B cell (primary cell): Measurements from ENCODE around the gene CDC42BPA. TPM values are rescaled to one million over a fixed set of nuclear protein-coding genes. Genes with fewer than 3 reads are reported as not detected.

Experiments
- ATAC-seq: fragments of 200-7000 bp; cut with Tn5 transposase; one replicate; pipeline ENCODE4 v1.10.0; 2021; ENCODE audit warnings: low read depth, mild to moderate bottlenecking, moderate number of reproducible peaks, moderate library complexity
- CTCF ChIA-PET: fragments of 350-600 bp; sonication (Branson Sonifier 250); formaldehyde crosslinking; loops from one replicate; lab custom pipeline; 2021; ENCODE audit warnings: antibody characterized with exemption, inconsistent platforms; lab: Charles Lee
- POLR2A ChIA-PET: fragments of 350-600 bp; sonication (Branson Sonifier 250); formaldehyde crosslinking; loops from one replicate; lab custom pipeline; 2021; ENCODE audit warnings: antibody characterized with exemption; lab: Charles Lee
- DNase-seq: peaks from one replicate; pipeline ENCODE4 v3.0.0; 2013
- H2AFZ ChIP-seq: 2 replicates; pipeline ENCODE4 v1.6.1; 2012; ENCODE audit warnings: mild to moderate bottlenecking, low read depth, low read length; ENCODE audit not compliant: insufficient read depth, poor library complexity, severe bottlenecking
- H3K27ac ChIP-seq, 2 donors: 1 replicate in 1 of 2; 2 replicates in 1 of 2; pipeline ENCODE4 v1.5.1; 2012 to 2013; ENCODE audit warnings: low read length in 2 of 2, mild to moderate bottlenecking in 2 of 2, moderate library complexity in 1 of 2
- H3K27me3 ChIP-seq, 4 experiments: fragments of 200-600 bp in 1 of 4; sonication (generic) in 1 of 4; replicated peaks in 1 of 4; 1 replicate in 2 of 4; 2 replicates in 2 of 4; pipeline versions ENCODE4 v1.6.1 to v1.7.0; 2013 to 2016; ENCODE audit warnings: low read length in 3 of 4, mild to moderate bottlenecking in 2 of 4, mixed read lengths in 1 of 4, moderate library complexity in 1 of 4; ENCODE audit not compliant: insufficient read depth in 4 of 4, control insufficient read depth in 3 of 4; ENCODE audit errors: control extremely low read depth in 1 of 4
- H3K36me3 ChIP-seq, 2 experiments: replicated peaks in 1 of 2; 1 replicate in 1 of 2; 2 replicates in 1 of 2; pipeline versions ENCODE4 v1.6.1 to v1.7.1; 2013; ENCODE audit warnings: low read length in 1 of 2; ENCODE audit not compliant: insufficient read depth in 2 of 2, control insufficient read depth in 1 of 2; ENCODE audit errors: control extremely low read depth in 1 of 2, extremely low read depth in 1 of 2
- H3K4me1 ChIP-seq, 2 donors: fragments of 200-600 bp in 1 of 2; sonication (generic) in 1 of 2; 1 replicate in 1 of 2; 2 replicates in 1 of 2; pipeline versions ENCODE4 v1.5.1 to v1.6.1; 2013 to 2017; ENCODE audit warnings: low read length in 2 of 2; ENCODE audit not compliant: control insufficient read depth in 2 of 2, insufficient read depth in 2 of 2
- H3K4me2 ChIP-seq: replicated peaks from 2 replicates; pipeline ENCODE3; 2012; ENCODE audit warnings: mild to moderate bottlenecking, low read depth, low read length; ENCODE audit not compliant: poor library complexity, severe bottlenecking
- H3K4me3 ChIP-seq, 5 experiments: fragments of 200-600 bp in 1 of 5; sonication (generic) in 1 of 5; 1 replicate in 3 of 5; 2 replicates in 2 of 5; pipeline versions ENCODE4 v1.5.1 to v1.7.0; 2011 to 2016; ENCODE audit warnings: low read length in 4 of 5, mild to moderate bottlenecking in 4 of 5, low read depth in 2 of 5, control low read depth in 1 of 5, moderate library complexity in 1 of 5; ENCODE audit not compliant: insufficient read depth in 1 of 5; ENCODE audit errors: control extremely low read depth in 1 of 5, extremely low read depth in 1 of 5
- H3K79me2 ChIP-seq: fragments of 200-600 bp; sonication (generic); one replicate; pipeline ENCODE4 v1.6.0; 2016; ENCODE audit warnings: low read length; ENCODE audit not compliant: control insufficient read depth, insufficient read depth
- H3K9ac ChIP-seq: fragments of 200-600 bp; sonication (generic); 2 replicates; pipeline ENCODE4 v1.6.1; 2017; ENCODE audit warnings: mild to moderate bottlenecking, low read length, moderate library complexity
- H3K9me3 ChIP-seq, 3 donors: one replicate each; pipeline versions ENCODE4 v1.6.1 to v1.7.1; 2013; ENCODE audit warnings: low read length in 2 of 3; ENCODE audit not compliant: control insufficient read depth in 2 of 3, insufficient read depth in 1 of 3; ENCODE audit errors: control extremely low read depth in 1 of 3
- H4K20me1 ChIP-seq: 2 replicates; pipeline ENCODE4 v1.6.0; 2012; ENCODE audit warnings: mild to moderate bottlenecking, low read length; ENCODE audit not compliant: insufficient read depth, control insufficient read depth, poor library complexity, severe bottlenecking
- H3K27ac Mint-ChIP-seq: one replicate; pipeline ENCODE4 v1.8.0; 2021; ENCODE audit warnings: mixed read lengths
- H3K27me3 Mint-ChIP-seq: one replicate; pipeline ENCODE4 v1.8.0; 2021; ENCODE audit warnings: mixed read lengths
- H3K4me1 Mint-ChIP-seq: one replicate; pipeline ENCODE4 v1.8.0; 2021; ENCODE audit warnings: mixed read lengths
- H3K4me3 Mint-ChIP-seq: one replicate; pipeline ENCODE4 v1.8.0; 2021; ENCODE audit warnings: mixed read lengths
- H3K9me3 Mint-ChIP-seq: one replicate; pipeline ENCODE4 v1.8.0; 2022; ENCODE audit warnings: mixed read lengths; ENCODE audit not compliant: insufficient read depth
- EZH2 ChIP-seq: IDR thresholded peaks from 2 replicates; pipeline ENCODE4 v1.6.1; 2012; ENCODE audit warnings: borderline replicate concordance, low read depth, mild to moderate bottlenecking, moderate library complexity, low read length; ENCODE audit not compliant: insufficient read depth, poor library complexity, severe bottlenecking
- WGBS: methylation state at CpG from one replicate; pipeline ENCODE4 v1.1.5; 2013; ENCODE audit warnings: missing lambda C conversion rate; ENCODE audit not compliant: insufficient coverage; 5-methylcytosine and 5-hydroxymethylcytosine counted together
- intact Hi-C: fragments of 100-400 bp; cut with micrococcal nuclease; formaldehyde crosslinking; loops from one replicate; pipeline ENCODE4 v1.10.0; 2022
- polyA plus RNA-seq: library from polyadenylated mRNA; depleted of rRNA; stranded (reverse); fragments of >200 nt; gene quantifications from 2 replicates; pipeline ENCODE4 v1.2.3, GENCODE V29; 2012
- total RNA-seq, 2 donors: library from RNA; stranded (reverse); fragments of 120-200 nt in 1 of 2; gene quantifications; 1 replicate in 1 of 2; 2 replicates in 1 of 2; pipeline versions ENCODE4 v1.2.3 to v1.2.4, GENCODE V29; 2013 to 2022
- TF ChIP-seq, protein P1 (sequence below): fragments of 200-600 bp; IDR thresholded peaks from one replicate; pipeline ENCODE4 v1.8.0; 2022; ENCODE audit warnings: antibody characterized with exemption, mild to moderate bottlenecking

CDC42BPA gene
- total and polyA plus RNA-seq, 2 donors (not counting 1 experiment from before 2014, with no cell fraction given): 0.04 to 0.69 TPM

DNA sequence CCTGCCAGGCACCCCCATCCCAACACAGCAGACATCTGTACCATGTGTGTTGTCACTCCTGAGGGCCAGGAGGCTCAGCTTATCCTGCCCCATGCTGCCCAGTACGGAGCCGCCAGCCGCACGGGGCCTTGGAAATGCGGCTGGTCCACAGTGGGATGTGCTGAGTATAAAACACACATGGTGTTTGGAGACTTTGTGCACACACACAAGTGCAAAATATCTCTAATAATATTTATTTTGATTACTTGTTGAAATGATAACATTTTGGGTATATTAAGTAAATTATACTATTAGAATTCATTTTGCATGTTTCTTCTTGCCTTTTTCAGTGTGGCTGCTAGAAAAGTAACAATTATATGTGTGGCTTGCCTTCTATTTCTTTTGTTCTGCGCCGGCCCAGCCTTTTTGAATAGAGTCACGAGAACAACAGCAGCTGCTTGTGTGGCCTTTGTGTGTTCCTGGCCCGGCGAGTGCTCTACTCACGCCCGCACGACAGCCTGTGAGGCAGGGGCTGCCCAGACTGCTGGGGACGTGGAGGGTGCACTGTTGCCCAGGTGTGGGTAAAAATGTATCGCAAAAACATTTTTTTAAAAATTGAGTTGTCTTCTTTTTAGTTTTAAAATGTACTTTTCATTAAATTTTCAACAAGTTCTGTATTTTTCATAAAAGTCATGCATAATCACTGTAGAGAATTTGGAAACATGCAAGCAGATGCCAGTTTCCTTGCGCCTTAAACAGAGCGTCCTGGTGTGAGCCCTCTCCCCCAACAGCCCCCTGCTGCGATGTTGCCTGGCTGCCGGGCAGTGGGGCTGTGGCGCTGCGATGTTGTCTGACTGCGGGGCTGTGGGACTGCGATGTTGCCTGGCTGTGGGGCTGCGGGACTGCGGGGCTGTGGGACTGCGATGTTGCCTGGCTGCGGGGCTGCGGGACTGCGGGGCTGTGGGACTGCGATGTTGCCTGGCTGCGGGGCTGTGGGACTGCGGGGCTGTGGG is 342.7 kb downstream of the CDC42BPA start:
- Histone ChIP-seq H3K79me2 (peaks cover 7% of the 10 kb centered on the region), H3K27ac (no peak overlapping the region), H3K4me2 (no peak overlapping the region), H2AFZ (no peak overlapping the region), H4K20me1 (peaks cover 41% of the 10 kb centered on the region), H3K9me3 (peaks cover 0 to 6% (median 4%) of the 10 kb centered on the region in 3 donors), H3K36me3 (peaks cover 0 to 44% of the 10 kb centered on the region in 2 experiments), H3K9ac (no peak overlapping the region), H3K4me1 (peaks cover 0 to 4% of the 10 kb centered on the region in 2 donors), H3K4me3 (no peak overlapping the region), H3K27me3 (no peaks in the 10 kb centered on the region)
- ATAC-seq (no peak), DNase-seq (no peak)
- Mint-ChIP-seq H3K27ac (no peak overlapping the region), H3K9me3 (no peaks in the 10 kb centered on the region), H3K4me1 (peaks cover 5% of the 10 kb centered on the region), H3K4me3 (no peak overlapping the region), H3K27me3 (no peaks in the 10 kb centered on the region)
- intact Hi-C loops: no loop called here
- TF ChIP-seq, protein P1, sequence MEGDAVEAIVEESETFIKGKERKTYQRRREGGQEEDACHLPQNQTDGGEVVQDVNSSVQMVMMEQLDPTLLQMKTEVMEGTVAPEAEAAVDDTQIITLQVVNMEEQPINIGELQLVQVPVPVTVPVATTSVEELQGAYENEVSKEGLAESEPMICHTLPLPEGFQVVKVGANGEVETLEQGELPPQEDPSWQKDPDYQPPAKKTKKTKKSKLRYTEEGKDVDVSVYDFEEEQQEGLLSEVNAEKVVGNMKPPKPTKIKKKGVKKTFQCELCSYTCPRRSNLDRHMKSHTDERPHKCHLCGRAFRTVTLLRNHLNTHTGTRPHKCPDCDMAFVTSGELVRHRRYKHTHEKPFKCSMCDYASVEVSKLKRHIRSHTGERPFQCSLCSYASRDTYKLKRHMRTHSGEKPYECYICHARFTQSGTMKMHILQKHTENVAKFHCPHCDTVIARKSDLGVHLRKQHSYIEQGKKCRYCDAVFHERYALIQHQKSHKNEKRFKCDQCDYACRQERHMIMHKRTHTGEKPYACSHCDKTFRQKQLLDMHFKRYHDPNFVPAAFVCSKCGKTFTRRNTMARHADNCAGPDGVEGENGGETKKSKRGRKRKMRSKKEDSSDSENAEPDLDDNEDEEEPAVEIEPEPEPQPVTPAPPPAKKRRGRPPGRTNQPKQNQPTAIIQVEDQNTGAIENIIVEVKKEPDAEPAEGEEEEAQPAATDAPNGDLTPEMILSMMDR: no peak
- no peak for TF ChIP-seq EZH2
- ChIA-PET POLR2A (no interaction called here), CTCF (no interaction called here)
- 96% methylated on average over 12 of the region's 32 CpGs for WGBS
